ENCODE data around the gene SUGCT.

SUGCT gene

DNA sequence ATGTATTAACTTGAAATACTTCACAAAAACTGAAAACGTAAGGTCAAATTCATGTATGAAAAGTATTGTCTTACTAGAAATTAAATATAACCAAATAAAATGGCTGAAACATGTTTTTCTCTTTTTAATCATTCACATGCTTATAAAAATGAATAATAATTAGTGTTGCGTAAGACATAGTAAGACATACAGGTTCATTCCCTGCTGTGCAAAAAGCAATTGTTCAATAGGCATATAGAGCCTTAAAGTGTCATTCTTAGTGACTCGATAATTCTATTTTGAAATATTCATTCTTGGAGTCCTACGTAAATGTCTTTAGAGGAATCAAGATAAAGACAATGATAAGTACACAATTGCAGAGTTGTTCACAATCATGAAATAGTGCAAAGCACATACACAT, 337.1 kb downstream of the SUGCT start:
- no peak for DNase-seq (ENCODE audit: low spot score)

DNA sequence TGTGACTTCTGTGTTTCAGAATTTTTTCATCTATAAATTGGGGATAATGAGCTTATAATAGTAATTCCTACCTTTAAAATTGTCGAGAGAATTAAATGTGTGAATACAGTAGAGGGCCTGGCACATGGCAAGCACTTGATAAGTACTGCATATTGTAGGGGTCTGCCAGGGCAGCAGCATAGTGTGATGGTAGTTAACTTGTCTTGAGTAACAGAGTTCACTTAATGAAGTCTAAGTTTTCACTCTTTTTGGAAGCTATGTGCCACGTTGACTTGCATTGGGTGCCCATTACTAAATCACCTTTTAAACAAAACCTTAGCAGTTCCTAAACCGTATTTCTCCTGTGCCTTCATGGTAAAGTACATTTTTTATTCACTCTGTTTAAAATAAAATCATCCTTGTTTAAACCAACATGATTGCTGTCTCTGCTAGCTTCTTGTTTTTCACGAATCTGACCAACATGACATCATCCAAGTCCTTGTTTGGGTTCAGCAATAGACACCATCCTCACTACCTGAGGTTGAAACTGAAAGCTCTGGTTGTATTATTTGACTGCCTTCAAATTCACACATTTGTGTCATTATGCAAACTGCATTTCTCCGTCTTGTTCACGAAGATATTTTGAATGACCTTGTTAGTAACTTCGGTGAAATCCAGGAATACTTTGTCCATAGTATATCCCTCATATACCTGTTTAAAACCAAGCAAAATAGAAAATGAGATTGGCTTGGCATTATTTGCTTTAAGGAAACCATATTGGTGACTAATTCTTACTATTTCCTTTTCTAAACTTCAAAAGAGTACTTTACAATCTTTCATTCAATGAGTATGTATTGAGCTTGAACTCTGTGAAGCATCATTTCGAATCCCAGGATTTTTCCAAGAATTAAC, 340.2 kb downstream of the SUGCT start:
- no peak for DNase-seq (ENCODE audit: low spot score)

DNA sequence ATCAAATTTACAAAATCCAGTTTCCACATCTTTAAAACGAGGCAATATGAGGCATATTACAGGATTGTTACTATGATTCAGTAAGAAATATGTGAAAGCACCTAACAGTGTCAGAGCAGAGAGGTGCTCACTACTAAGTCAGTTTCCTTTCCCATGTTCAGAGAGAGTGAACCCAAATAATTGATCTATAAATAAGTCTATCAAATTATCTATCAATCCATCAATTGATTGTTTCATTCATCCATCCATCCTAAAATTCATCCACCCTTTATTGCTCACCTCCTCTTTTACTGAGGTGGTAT, 340.8 kb downstream of the SUGCT start:
- no peak for DNase-seq (ENCODE audit: low spot score)

DNA sequence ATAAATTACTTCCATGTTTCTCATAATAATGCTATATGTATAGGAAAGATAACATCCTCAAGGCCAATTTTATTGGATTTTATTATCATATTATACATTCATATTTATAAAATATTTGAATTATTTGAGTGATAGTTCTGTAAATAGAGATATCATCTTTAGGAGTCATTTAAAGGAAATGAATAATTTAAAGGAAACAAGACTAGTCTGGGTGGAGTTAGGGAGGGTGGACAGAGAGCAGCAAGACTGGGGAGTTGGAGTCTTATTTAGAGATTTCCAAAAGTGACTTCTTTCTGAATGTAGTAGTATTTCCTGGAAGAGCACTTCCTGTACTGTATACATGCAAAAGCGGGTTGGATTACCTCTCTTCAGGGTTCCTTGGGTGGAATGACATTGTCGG, 342.3 kb downstream of the SUGCT start:
- DNase-seq (ENCODE audit: low spot score), result no peak

DNA sequence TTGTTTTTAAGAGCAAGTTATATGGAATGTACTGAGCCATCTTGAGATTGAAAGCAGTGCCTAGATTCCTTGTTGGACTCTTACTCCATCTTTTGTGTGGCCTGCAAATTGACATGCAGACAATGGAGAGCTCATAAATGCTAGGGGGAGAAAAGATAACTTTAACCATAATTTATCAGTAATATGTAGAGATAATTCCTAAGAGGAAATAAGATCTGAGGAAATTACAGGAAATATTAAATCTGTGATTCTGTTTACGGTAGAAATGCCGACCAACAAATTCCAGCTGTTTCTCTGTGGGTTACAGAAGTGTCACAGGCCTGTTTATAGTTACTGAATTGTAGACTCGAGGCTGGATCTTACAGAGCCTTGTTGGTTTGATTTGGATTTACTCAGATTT, 348.0 kb downstream of the SUGCT start:
- no peak for DNase-seq (ENCODE audit: low spot score)

DNA sequence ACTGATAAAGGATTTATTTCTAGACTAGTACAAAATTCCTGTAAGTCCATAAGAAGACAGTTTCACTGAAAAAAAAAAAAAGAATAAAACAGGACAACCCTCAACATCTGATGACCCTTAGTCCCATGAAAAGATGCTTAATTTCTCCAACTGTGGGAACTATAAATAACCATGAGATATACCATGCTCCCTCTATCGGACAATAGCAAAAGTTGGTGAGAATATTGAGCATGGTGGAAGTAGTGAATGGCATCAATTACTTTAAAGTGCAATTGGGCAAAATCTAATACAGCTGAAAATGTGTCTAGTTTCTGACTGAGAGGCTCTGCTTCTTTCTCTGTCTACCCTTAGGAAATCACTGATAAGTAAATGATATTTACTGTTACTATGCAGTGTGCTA, 348.8 kb downstream of the SUGCT start:
- no peak for DNase-seq (ENCODE audit: low spot score)

DNA sequence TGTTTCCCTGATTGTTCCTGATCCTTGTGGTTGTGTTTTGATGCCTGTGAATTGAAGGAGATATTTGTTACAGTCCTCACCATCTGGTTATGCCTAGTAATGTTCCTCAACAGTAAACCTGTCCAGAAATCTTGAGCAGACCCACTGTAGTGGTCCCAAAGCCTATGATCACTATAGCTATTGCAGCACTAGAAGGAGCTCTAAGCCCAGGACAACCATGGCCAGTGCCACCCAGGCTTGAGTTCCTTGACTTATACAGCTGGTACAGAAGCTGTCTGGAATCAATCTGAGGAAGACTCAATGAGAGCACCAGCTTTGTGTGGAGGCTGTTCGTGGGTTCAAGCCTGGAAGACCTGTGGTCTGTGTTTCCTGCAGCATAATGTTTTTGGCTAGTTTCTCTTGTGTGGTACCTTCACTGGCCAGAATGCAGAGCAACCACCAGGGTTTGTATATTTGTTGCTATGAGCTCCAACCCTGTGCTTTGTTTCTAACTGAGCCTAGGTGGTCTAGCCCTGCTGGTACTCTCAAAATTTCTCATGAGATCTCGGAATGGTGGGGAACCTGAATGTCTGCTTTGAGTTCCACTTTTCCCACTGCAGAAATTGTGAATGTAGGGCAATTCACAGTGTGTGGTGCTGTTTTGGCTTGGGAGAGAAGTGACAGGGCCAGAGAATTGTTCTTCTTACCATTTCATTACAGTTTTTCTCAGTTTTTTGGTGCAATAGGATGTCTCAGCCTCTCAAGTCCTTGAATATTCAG, 355.2 kb downstream of the SUGCT start:
- DNase-seq (ENCODE audit: low spot score), result no peak

DNA sequence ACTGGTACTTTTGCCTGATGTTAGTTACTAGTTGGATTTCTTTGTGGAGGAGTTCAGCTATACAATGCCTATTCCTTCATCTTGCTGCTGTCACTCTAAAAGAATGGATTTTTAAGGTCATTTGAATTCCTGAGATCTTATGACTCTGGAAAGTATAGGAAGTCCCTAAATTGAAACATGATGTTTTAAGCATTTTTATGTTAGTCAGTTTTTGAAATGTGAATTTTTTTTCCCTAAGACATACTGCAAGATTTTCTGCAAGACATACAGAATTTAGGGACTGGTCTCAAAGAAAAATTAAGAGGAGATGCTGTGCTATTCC, 355.8 kb downstream of the SUGCT start:
- DNase-seq (ENCODE audit: low spot score), result no peak

DNA sequence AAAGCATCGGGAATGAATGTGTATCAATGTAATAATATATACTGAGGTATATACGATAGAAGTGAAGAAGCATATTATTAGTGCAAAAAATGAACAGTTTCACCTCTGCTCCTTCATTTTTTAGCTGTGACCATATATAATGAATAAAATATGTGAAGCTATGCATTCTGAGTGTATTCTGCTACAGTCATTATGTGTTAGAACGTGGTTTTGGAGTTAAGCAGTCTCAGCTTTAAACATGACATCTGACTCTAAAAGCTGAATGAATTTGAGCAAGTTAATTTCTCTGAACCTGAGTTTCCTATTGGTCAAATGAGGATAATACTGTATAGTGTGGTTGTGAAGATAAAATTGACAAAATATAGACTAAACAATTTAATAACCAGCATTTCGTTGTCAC, 358.1 kb downstream of the SUGCT start:
- DNase-seq (ENCODE audit: low spot score), result no peak

DNA sequence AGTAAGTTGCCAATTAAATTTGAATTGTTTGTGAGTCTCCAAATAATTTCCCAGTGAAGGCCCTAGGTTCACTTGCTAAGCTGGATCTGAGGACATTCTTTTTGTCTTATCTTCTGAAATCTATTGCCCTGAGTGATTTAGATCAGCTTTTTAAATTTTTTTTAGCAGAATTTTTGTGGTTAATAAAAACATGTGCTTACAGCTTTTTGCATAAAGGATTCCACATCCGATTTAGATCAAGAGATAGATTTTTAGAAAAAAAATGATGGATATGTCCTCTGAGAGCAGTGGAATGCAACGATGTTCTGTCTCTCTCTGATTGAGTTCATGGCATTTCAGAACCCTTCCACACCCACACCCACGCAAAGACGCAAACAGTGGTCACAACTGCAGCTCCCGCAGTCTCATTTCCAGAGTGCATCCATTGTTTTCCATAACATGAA, 358.8 kb downstream of the SUGCT start:
- no peak for DNase-seq (ENCODE audit: low spot score)

DNA sequence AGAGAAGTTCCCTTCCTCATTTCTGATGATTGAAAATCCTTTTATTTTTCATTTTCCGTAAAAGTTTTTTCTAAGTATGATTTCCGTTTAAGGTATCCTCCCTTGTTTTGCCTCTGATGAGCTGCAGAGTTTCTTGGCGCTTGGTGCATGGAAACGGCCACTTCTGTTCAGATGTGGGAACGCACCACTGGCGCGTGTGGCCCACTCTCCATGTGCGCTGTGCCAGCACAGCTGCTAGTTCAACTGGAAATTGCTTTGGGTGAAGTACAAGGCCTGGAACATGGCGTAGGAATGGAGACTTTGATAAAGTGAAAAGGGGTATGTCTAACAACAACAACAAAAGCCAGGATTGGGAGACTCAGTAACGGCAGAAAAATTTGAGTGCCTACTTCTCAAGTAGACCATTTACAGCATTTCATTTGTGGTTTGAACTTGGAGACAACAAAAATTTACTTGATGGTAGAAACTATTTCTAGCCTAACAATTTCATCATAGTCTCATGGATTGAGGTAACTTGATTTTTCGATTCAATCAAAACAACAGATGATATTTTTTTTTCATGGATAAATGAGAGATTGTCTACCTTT, 364.2 kb downstream of the SUGCT start:
- DNase-seq (ENCODE audit: low spot score), result no peak

DNA sequence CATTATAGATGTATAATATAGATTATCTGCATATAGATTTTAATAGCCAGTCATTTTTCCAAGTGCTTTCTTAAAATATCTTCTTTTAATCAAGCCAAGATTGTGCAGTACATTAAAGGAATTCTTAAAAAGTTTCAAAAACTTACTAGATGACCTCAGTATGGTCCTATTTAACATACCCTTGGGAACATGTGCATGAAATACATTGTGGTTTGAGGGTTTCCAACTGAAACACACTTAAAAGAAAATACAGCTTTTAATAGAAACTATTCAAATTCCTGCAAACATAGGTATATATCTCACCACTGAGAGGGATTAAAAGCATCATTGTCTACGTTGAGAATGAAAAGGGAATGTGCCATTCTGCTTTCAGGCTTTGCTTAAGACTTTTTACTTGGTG, 364.9 kb downstream of the SUGCT start:
- no peak for DNase-seq (ENCODE audit: low spot score)

DNA sequence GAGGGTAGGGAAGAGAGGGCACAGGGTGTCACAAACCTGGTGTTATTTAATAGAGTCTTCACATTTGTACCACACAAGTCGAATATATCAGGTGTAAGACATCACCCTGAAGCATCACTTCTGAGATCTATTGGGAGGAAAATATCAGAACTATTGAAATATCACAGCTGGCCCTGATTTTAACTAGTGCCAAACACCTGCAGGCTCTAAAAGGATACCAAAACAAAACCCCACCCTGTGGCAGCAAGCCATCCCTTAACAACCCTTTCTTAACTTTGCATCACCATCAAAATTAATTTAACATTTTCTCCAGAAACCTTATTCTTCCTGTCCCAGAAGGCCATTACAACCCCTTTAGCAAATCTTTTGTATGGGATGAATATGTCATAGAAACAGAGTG, 365.4 kb downstream of the SUGCT start:
- DNase-seq (ENCODE audit: low spot score), result no peak

DNA sequence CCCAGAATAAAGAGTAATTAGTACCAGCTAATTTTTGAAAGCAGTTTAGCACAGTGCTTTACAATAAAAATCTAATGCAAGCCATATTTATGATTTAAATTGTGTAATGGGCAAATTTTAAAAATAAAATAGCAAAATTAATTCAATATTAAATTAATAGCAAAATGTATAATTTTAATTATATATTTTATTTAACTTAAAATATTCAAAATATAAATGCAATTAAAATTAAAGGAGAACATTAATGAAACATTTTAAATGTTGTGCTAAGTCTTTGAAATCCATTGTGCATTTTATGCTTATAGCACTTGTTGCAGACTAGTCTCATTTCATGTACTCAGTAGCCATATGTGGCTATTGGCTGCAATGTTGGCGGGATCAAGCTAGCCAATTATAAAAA, 367.6 kb downstream of the SUGCT start:
- no peak for DNase-seq (ENCODE audit: low spot score)

DNA sequence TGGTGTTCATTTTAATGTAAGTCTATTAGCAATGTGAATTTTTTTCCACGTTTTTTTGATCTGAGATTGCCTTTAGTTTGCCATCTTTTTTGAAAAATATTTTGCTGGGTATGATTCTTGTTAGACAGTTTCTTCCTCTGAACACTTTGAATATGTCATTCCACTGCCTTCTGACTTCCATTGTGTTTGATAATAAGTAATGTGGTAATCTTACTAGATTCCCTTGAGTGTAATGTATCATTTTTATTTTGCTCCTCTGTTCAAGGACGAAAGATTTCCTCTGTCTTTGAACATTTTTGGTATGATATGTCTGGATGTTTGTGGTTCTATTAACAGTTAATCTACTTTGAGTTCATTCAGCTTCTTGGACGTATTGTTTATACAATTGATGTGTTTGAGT, 371.4 kb downstream of the SUGCT start:
- no peak for DNase-seq (ENCODE audit: low spot score)

DNA sequence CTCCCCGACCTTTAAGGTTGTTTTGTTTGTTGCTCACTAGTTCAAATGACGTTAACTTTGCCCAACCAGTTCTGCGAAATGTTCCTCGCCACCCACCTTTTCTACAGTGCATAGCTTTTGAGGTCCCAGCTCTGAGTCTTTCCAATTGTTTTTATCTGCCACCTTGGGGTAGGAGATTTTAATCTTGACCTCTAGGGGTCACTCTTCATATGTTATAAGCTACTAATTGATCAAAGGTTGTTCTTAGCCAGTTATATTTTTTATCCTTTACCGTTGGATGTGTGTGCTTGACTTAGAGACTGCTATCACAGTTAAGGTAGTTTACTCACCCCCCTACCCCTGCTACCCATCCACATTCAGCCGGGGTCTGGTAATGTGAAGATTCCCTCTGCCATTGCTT, 372.4 kb downstream of the SUGCT start:
- no peak for DNase-seq (ENCODE audit: low spot score)

DNA sequence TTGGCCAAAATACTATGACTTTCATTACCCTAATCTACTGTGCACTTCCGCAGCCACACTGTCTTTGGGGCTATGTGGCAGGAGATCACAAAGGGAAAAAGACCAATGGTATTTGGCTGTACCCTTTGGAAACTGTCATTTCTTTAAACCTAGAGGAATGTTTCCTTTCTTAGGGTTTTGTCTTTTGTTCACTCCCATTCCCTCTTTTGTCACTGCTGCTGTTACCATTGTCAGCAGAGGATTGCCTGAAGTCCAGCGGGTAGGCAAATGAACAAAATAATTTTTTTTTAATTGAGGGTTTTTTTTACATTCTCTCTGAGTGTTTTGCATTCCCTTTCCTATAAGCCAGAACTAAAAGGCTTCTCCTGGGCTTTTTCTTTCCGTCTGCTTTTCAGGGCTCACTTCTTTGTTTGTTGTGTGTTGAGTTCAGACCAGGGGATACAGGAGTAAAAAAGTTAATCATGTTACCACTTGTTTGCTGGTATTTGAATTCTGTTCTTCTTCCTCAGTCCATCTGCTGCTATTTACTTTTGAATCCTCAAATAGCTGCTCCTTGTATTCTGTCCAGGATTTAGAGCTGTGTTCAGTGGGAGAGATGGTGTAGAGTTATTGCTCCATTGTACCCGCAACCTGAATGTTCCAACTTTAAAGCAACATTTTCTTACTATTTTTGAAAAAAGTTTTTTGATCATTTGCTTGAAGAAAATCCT, 374.6 kb downstream of the SUGCT start:
- DNase-seq (ENCODE audit: low spot score), result no peak

DNA sequence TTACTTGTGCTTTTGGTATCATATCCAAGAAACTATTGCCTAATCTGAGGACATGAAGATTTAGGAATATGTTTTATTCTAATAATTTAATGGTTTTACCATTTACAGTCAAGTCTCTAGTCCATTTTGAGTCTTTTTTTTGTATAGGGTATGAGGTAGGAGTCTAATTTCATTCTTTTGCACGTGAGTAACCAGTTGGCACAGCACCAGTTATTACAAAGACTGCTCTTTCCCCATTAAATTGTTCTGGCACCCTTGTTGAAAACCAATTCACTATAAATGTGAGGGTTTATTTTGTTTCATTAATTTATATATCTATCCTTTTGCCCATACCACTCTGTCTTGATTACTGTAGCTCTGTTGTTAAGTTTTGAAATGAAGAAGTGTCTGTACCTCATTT, 381.6 kb downstream of the SUGCT start:
- DNase-seq (ENCODE audit: low spot score), result no peak

DNA sequence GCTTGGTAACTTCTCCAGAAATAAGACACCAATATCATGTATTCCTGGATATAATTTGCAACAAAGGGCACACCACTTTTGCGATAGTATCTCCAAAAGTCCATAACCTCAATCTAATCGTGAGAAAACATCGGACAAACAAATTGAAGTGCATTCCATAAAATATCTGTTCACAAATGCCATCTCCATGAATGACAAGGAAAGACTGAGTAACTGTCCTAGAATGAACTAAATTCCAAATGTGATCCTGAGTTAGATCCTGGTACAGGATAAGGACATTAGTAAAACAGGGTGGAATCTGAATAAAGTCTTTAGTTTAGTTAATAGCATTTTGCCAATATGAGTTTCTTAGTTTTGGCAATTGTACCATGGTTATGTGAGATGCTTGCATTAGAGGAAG, 384.2 kb downstream of the SUGCT start:
- DNase-seq (ENCODE audit: low spot score), result no peak

DNA sequence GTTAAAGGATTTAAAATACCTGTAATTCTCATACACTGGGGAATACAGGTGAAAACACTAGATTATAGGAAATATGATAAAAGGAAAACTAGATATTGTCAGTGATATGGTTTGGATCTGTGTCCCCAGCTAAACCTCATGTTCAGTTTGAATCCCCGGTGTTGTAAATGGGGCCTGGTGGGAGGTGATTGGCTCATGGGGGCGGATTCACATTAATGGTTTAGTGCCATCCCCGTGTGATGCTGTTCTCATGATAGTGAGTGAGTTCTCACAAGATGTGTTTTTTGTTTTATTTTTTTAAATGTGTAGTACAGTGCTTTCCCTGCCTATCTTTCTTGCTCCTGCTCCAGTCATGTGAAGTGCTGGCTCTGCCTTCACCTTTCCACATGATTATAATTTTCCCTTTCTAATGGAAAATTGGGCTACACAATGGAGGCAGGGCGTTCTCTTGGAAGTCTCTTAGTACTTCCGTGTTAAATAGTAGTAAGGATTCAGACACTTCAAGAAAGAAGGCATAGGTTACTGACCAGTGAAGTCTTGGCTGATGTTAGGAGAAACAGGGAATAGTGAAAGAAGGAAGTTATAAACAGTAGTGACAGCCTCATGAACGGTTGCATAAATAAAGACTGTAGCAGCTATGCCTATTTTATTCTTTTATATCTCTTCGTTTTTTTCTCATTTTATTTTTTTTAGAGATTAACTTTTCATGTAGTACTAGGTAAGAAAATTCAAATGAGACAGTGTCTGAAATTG, 386.4 kb downstream of the SUGCT start:
- DNase-seq (ENCODE audit: low spot score), result no peak

DNA sequence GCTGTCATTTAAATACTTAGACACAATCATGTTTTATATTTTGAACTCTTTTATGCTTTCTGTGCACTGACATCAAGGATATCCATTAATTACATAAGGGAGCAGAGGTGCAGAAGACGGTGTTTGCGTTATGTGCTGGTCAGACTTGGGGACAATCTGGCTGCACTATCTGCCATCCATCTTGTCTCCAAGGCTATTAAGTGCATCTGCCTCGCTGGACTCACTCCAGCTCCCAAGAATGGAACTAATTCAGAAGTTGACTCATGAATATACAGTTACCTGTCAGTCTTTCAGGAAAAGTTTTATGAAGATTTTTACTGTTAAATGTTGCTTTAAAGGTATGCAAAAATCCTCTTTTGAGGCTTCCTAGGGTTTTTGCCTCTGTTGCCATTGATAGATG, 391.0 kb downstream of the SUGCT start:
- no peak for DNase-seq (ENCODE audit: low spot score)
